ENCODE results near the gene NETO2. TPM values are rescaled to one million over a fixed set of nuclear protein-coding genes. Genes with fewer than 3 reads are reported as not detected.

NETO2 gene
- total and polyA plus RNA-seq, 9 of the 15 experiments (the other 6 are each of a cell fraction or from before 2014, with no cell fraction given): 4.1 to 37.0 (median 22.2) TPM

DNA sequence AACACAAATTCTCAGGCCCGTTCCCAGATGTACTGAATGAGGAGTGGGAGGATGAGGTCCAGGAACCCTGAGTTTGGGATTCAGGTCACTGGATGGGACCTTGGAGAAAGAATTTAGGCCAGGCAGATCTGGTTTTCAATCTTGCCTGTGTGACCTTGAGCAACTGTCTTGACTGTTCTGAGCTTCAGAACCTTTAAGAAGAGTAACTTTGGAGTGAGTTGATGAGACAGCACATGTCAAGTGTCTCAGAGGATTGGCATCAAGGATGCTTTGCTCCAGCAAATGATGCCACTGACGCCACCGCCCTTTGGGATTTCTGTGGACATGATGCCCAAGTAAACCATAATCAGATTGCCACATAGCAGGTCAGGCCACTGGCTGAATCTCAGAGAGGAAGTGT, 114.0 kb downstream of the NETO2 start:
- FAIRE-seq (no peak), ATAC-seq (no peak), DNase-seq (ENCODE audit: extremely low read depth in 1 of 4, low spot score in 3 of 4) (no peak)
- Histone ChIP-seq H3K27me3 (ENCODE audit: control insufficient read depth in 2 of 2, insufficient read depth in 2 of 2, low read length in 2 of 2) (peaks cover 11 to 36% of the 10 kb centered on the region in 2 experiments; a peak in 4 of 5 replicates), H3K4me2 (ENCODE audit: insufficient read depth, low read length) (no peak overlapping the region), H4K20me1 (replicated peaks; ENCODE audit: control insufficient read depth, insufficient read depth, low read length) (no peaks in the 10 kb centered on the region), H3K9me1 (ENCODE audit: control insufficient read depth, insufficient read depth, low read length) (no peaks in the 10 kb centered on the region), H3K4me1 (replicated peaks in 1 of 2; ENCODE audit: control insufficient read depth in 2 of 2, insufficient read depth in 2 of 2, low read length in 2 of 2) (no peaks in the 10 kb centered on the region), H3K79me2 (ENCODE audit: control insufficient read depth, insufficient read depth, low read length) (no peaks in the 10 kb centered on the region), H2AFZ (ENCODE audit: low read depth, low read length) (no peak overlapping the region), H3K36me3 (ENCODE audit: control insufficient read depth, insufficient read depth, low read length) (no peaks in the 10 kb centered on the region), H3K27ac (ENCODE audit: extremely low read depth, low read depth, low read length) (no peak overlapping the region), H3K4me3 (no peak overlapping the region), H3K9ac (ENCODE audit: insufficient read depth in 1 of 2, low read depth in 2 of 2, low read length in 2 of 2) (no peak overlapping the region), H3K9me3 (replicated peaks; ENCODE audit: control insufficient read depth, insufficient read depth, low read depth, low read length) (no peaks in the 10 kb centered on the region)
- intact Hi-C loops (cut with micrococcal nuclease): loop anchor here (10.0 kb wide), 1 partner anchor 105 kb away; no protein-coding TSS in a partner anchor
- POLR2A ChIA-PET: no interaction called here
- in situ Hi-C loops (cut with MboI): no loop called here
- WGBS (ENCODE audit: insufficient coverage, low coverage, missing lambda C conversion rate): 4% methylated on average over 3 of the region's 3 CpGs
- BruUV-seq (replicated peaks): no TSS peak
- CTCF ChIA-PET (ENCODE audit: low intra/inter-chr PET ratio): no interaction called here
- no peak for TF ChIP-seq ZNF584 (CRISPR knock-in tag; IDR thresholded peaks at IDR 0.05; ENCODE audit: low read depth)
- no peak for TF ChIP-seq ZNF143 (CRISPR knock-in tag; IDR thresholded peaks at IDR 0.05)
- TF ChIP-seq, protein P1, sequence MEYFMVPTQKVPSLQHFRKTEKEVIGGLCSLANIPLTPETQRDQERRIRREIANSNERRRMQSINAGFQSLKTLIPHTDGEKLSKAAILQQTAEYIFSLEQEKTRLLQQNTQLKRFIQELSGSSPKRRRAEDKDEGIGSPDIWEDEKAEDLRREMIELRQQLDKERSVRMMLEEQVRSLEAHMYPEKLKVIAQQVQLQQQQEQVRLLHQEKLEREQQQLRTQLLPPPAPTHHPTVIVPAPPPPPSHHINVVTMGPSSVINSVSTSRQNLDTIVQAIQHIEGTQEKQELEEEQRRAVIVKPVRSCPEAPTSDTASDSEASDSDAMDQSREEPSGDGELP (CRISPR knock-in tag; IDR thresholded peaks at IDR 0.05; ENCODE audit: borderline replicate concordance): no peak
- no peak for TF ChIP-seq ZNF707 (CRISPR knock-in tag; conservative IDR thresholded peaks at IDR 0.05)
- no peak for TF ChIP-seq RFX1 (IDR thresholded peaks at IDR 0.05)
- no peak for TF ChIP-seq ZNF263 (CRISPR knock-in tag; IDR thresholded peaks at IDR 0.05; ENCODE audit: borderline replicate concordance)
- TF ChIP-seq ZNF217 (CRISPR knock-in tag; IDR thresholded peaks at IDR 0.05): no peak
- TF ChIP-seq ZNF354B (CRISPR knock-in tag; IDR thresholded peaks at IDR 0.05): no peak
- no peak for TF ChIP-seq ZNF140 (CRISPR knock-in tag; IDR thresholded peaks at IDR 0.05)
- TF ChIP-seq, protein P2, sequence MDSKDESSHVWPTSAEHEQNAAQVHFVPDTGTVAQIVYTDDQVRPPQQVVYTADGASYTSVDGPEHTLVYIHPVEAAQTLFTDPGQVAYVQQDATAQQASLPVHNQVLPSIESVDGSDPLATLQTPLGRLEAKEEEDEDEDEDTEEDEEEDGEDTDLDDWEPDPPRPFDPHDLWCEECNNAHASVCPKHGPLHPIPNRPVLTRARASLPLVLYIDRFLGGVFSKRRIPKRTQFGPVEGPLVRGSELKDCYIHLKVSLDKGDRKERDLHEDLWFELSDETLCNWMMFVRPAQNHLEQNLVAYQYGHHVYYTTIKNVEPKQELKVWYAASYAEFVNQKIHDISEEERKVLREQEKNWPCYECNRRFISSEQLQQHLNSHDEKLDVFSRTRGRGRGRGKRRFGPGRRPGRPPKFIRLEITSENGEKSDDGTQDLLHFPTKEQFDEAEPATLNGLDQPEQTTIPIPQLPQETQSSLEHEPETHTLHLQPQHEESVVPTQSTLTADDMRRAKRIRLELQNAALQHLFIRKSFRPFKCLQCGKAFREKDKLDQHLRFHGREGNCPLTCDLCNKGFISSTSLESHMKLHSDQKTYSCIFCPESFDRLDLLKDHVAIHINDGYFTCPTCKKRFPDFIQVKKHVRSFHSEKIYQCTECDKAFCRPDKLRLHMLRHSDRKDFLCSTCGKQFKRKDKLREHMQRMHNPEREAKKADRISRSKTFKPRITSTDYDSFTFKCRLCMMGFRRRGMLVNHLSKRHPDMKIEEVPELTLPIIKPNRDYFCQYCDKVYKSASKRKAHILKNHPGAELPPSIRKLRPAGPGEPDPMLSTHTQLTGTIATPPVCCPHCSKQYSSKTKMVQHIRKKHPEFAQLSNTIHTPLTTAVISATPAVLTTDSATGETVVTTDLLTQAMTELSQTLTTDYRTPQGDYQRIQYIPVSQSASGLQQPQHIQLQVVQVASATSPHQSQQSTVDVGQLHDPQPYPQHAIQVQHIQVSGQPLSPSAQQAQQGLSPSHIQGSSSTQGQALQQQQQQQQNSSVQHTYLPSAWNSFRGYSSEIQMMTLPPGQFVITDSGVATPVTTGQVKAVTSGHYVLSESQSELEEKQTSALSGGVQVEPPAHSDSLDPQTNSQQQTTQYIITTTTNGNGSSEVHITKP (IDR thresholded peaks at IDR 0.05; ENCODE audit: partially characterized antibody): no peak
- TF ChIP-seq CCNT2 (IDR thresholded peaks at IDR 0.05; ENCODE audit: borderline replicate concordance, extremely low read depth, insufficient read length, low read depth, low read length): no peak
- TF ChIP-seq RBM15 (IDR thresholded peaks at IDR 0.05; ENCODE audit: insufficient read depth, low read length): no peak
- TF ChIP-seq, protein P3, sequence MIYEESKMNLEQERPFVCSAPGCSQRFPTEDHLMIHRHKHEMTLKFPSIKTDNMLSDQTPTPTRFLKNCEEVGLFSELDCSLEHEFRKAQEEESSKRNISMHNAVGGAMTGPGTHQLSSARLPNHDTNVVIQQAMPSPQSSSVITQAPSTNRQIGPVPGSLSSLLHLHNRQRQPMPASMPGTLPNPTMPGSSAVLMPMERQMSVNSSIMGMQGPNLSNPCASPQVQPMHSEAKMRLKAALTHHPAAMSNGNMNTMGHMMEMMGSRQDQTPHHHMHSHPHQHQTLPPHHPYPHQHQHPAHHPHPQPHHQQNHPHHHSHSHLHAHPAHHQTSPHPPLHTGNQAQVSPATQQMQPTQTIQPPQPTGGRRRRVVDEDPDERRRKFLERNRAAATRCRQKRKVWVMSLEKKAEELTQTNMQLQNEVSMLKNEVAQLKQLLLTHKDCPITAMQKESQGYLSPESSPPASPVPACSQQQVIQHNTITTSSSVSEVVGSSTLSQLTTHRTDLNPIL (CRISPR knock-in tag; IDR thresholded peaks at IDR 0.05): no peak
- no peak for TF ChIP-seq MYBL2 (IDR thresholded peaks at IDR 0.05; ENCODE audit: low read depth)
- no peak for TF ChIP-seq MYBL2 (CRISPR knock-in tag; IDR thresholded peaks at IDR 0.05; ENCODE audit: borderline replicate concordance)
- no peak for TF ChIP-seq MEF2A (IDR thresholded peaks at IDR 0.05; ENCODE audit: control insufficient read depth, low read depth, low read length)
